ENCODE results near the gene PLA2G1B.

DNA sequence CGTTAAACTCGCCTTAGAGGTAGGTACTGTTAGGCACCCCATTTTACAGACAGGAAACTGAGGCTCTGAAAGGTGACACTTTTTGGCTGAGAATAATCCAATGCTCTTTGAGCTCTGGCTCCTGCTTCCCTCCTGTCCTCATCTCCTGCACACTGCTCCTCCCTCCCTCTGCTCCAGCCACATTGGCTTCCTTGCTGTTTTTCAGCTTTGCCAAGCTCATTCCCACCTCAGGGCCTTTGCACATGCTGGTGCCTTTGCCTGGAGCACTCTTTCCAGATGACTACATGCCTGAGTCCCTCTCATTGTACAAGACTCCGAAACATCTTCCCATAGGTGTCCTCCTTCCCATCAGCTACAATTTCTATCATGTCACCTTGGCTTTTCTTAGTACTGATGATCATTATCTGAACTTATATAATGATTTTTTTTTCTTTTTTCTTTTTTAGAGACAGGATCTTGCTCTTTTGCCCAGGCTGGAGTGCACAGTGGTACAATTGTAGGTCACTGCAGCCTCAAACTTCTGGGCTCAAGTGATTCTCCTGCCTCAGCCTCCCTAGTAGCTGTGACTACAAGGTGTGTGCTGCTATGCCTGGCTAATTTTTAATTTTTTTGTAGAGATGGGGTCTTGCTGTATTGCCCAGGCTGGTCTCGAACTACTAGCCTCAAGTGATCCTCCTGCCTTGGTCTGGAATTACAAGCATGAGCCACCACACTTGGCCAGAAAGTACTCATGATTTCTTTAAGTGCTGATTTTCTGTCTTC lies 26.2 kb upstream of the PLA2G1B start:
- TF ChIP-seq, protein P1, sequence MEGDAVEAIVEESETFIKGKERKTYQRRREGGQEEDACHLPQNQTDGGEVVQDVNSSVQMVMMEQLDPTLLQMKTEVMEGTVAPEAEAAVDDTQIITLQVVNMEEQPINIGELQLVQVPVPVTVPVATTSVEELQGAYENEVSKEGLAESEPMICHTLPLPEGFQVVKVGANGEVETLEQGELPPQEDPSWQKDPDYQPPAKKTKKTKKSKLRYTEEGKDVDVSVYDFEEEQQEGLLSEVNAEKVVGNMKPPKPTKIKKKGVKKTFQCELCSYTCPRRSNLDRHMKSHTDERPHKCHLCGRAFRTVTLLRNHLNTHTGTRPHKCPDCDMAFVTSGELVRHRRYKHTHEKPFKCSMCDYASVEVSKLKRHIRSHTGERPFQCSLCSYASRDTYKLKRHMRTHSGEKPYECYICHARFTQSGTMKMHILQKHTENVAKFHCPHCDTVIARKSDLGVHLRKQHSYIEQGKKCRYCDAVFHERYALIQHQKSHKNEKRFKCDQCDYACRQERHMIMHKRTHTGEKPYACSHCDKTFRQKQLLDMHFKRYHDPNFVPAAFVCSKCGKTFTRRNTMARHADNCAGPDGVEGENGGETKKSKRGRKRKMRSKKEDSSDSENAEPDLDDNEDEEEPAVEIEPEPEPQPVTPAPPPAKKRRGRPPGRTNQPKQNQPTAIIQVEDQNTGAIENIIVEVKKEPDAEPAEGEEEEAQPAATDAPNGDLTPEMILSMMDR (IDR thresholded peaks at IDR 0.05) = no peak
- no peak for TF ChIP-seq POLR2A (IDR thresholded peaks at IDR 0.05)

All from heart left ventricle (tissue), 13 donors.